ENCODE measurements around the gene MED13L. TPM values are rescaled to one million over a fixed set of nuclear protein-coding genes. Genes with fewer than 3 reads are reported as not detected.

MED13L gene
- total and polyA plus RNA-seq, 2 donors (not counting 1 experiment from before 2014, with no cell fraction given) = 56.5 to 97.3 TPM

DNA sequence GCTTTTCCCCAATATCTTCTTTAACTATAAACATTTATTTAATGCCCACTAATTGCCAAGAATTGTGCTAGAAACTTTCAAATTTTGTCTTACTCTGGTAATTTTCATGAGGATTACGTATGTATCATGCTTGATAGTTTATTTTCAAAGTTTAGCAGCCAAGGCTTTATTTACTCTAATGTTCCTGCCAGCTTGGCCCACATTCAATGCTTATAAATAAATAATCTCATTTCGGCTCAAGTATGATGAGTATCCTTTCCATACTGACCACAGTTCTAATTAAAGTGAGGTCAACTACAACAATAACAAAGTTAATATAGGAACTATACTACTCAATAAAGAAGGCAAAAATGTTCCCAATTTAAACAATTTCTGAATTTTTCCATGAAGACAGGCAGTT lies 259.2 kb downstream of the MED13L start:
- Histone ChIP-seq H3K27ac (ENCODE audit: insufficient read depth, low read length) (no peak overlapping the region), H4K20me1 (ENCODE audit: control insufficient read depth, extremely low read depth, insufficient read depth, low read length) (no peaks in the 10 kb centered on the region), H3K4me1 (ENCODE audit: control insufficient read depth, extremely low read depth, insufficient read depth, low read length) (no peaks in the 10 kb centered on the region), H3K36me3 (ENCODE audit: control insufficient read depth, insufficient read depth, low read length) (no peaks in the 10 kb centered on the region), H3K9me3 (ENCODE audit: control insufficient read depth, insufficient read depth, low read depth, low read length) (no peaks in the 10 kb centered on the region), H3K27me3 (ENCODE audit: control insufficient read depth, insufficient read depth, low read length) (no peaks in the 10 kb centered on the region), H3K9ac (ENCODE audit: insufficient read depth, low read length) (no peak overlapping the region), H3K79me2 (ENCODE audit: control insufficient read depth, insufficient read depth, low read length) (peaks cover 4% of the 10 kb centered on the region), H2AFZ (ENCODE audit: low read length) (no peak overlapping the region), H3K4me3 (replicated peaks in 1 of 4; ENCODE audit: control extremely low read depth in 1 of 4, insufficient read depth in 1 of 4, low read depth in 3 of 4, low read length in 4 of 4) (no peak overlapping the region), H3K4me2 (ENCODE audit: extremely low read depth, insufficient read depth, low read length) (no peak overlapping the region)
- DNase-seq (ENCODE audit: low read depth in 2 of 2) = peak in 1 of 2 donors; percentile 55
- TF ChIP-seq, protein P1, sequence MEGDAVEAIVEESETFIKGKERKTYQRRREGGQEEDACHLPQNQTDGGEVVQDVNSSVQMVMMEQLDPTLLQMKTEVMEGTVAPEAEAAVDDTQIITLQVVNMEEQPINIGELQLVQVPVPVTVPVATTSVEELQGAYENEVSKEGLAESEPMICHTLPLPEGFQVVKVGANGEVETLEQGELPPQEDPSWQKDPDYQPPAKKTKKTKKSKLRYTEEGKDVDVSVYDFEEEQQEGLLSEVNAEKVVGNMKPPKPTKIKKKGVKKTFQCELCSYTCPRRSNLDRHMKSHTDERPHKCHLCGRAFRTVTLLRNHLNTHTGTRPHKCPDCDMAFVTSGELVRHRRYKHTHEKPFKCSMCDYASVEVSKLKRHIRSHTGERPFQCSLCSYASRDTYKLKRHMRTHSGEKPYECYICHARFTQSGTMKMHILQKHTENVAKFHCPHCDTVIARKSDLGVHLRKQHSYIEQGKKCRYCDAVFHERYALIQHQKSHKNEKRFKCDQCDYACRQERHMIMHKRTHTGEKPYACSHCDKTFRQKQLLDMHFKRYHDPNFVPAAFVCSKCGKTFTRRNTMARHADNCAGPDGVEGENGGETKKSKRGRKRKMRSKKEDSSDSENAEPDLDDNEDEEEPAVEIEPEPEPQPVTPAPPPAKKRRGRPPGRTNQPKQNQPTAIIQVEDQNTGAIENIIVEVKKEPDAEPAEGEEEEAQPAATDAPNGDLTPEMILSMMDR (conservative IDR thresholded peaks at IDR 0.05 in 1 of 2, IDR thresholded peaks at IDR 0.05 in 1 of 2; ENCODE audit: low read depth in 1 of 2, low read length in 2 of 2) = no peak
- no peak for TF ChIP-seq EZH2 (IDR thresholded peaks at IDR 0.05; ENCODE audit: low read length, missing control alignments)

DNA sequence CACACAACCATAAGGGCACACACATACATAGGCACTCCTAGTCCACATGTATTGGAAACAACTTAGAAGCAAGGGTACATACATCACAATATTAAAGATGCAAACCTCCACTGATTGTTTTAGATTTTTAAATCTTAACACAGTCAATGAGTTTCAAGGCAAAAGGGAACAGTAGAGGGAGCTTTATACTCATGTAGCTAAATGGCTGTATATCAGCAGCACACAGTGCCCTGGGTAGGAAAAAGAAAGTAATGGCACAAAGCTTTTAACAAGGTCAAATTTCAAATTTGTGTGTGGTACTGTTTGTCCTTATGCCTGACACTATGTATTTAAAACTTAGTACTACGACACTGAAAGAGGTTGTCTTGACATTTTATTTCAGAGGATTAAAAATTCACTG lies 262.0 kb downstream of the MED13L start:
- no peaks in the 10 kb centered on the region for H3K9me3 ChIP-seq (ENCODE audit: control insufficient read depth, insufficient read depth, low read depth, low read length)
- no peaks in the 10 kb centered on the region for H4K20me1 ChIP-seq (ENCODE audit: control insufficient read depth, extremely low read depth, insufficient read depth, low read length)
- peaks cover 5% of the 10 kb centered on the region for H3K36me3 ChIP-seq (ENCODE audit: control insufficient read depth, insufficient read depth, low read length)
- no peak overlapping the region for H3K4me2 ChIP-seq (ENCODE audit: extremely low read depth, insufficient read depth, low read length)
- H3K27ac ChIP-seq (ENCODE audit: insufficient read depth, low read length) = no peak overlapping the region
- H3K9ac ChIP-seq (ENCODE audit: insufficient read depth, low read length) = no peak overlapping the region
- no peak overlapping the region for H2AFZ ChIP-seq (ENCODE audit: low read length)
- no peak overlapping the region for H3K4me3 ChIP-seq (replicated peaks in 1 of 4; ENCODE audit: control extremely low read depth in 1 of 4, insufficient read depth in 1 of 4, low read depth in 3 of 4, low read length in 4 of 4)
- H3K79me2 ChIP-seq (ENCODE audit: control insufficient read depth, insufficient read depth, low read length) = no peaks in the 10 kb centered on the region
- peak; percentile 57 to 82 for DNase-seq (ENCODE audit: low read depth in 2 of 2)
- no peaks in the 10 kb centered on the region for H3K27me3 ChIP-seq (ENCODE audit: control insufficient read depth, insufficient read depth, low read length)
- no peaks in the 10 kb centered on the region for H3K4me1 ChIP-seq (ENCODE audit: control insufficient read depth, extremely low read depth, insufficient read depth, low read length)
- TF ChIP-seq EZH2 (IDR thresholded peaks at IDR 0.05; ENCODE audit: low read length, missing control alignments) = no peak
- TF ChIP-seq, protein P1 (conservative IDR thresholded peaks at IDR 0.05 in 1 of 2, IDR thresholded peaks at IDR 0.05 in 1 of 2; ENCODE audit: low read depth in 1 of 2, low read length in 2 of 2) = peak; percentile 61 to 72

DNA sequence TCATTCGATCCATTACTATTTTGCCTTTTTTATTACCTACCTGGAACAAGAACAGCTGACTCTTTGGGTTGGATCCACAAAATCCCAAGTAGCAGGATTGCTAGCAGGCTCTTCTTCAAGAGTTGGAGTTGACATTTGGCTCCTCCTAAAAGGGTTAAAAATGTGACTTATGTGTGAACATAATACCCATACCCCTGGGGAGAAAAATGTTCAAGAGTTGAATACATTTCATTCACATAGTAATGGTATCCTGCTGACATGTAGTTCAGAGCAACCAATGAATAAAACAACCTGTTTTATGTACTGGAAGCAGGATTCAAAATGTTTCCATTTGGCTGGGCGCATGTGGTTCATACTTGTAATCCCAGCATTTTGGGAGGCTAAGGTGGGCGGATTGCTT lies 264.7 kb downstream of the MED13L start:
- Histone ChIP-seq H4K20me1 (ENCODE audit: control insufficient read depth, extremely low read depth, insufficient read depth, low read length) (no peaks in the 10 kb centered on the region), H3K36me3 (ENCODE audit: control insufficient read depth, insufficient read depth, low read length) (peaks cover 13% of the 10 kb centered on the region), H3K9ac (ENCODE audit: insufficient read depth, low read length) (no peak overlapping the region), H3K4me2 (ENCODE audit: extremely low read depth, insufficient read depth, low read length) (no peak overlapping the region), H3K4me3 (replicated peaks in 1 of 4; ENCODE audit: control extremely low read depth in 1 of 4, insufficient read depth in 1 of 4, low read depth in 3 of 4, low read length in 4 of 4) (no peak overlapping the region), H2AFZ (ENCODE audit: low read length) (no peak overlapping the region), H3K27me3 (ENCODE audit: control insufficient read depth, insufficient read depth, low read length) (no peaks in the 10 kb centered on the region), H3K9me3 (ENCODE audit: control insufficient read depth, insufficient read depth, low read depth, low read length) (no peaks in the 10 kb centered on the region), H3K79me2 (ENCODE audit: control insufficient read depth, insufficient read depth, low read length) (no peaks in the 10 kb centered on the region), H3K4me1 (ENCODE audit: control insufficient read depth, extremely low read depth, insufficient read depth, low read length) (no peaks in the 10 kb centered on the region), H3K27ac (ENCODE audit: insufficient read depth, low read length) (no peak overlapping the region)
- DNase-seq (ENCODE audit: low read depth in 2 of 2) = no peak
- TF ChIP-seq EZH2 (IDR thresholded peaks at IDR 0.05; ENCODE audit: low read length, missing control alignments) = no peak
- TF ChIP-seq, protein P1 (conservative IDR thresholded peaks at IDR 0.05 in 1 of 2, IDR thresholded peaks at IDR 0.05 in 1 of 2; ENCODE audit: low read depth in 1 of 2, low read length in 2 of 2) = no peak
